ENCODE measurements around the gene TLCD2.
"Not testable (repeated sequence)": the region's sequence is repeated elsewhere in the genome, so short reads cannot be mapped to it uniquely, and the experiment has no call there.

DNA sequence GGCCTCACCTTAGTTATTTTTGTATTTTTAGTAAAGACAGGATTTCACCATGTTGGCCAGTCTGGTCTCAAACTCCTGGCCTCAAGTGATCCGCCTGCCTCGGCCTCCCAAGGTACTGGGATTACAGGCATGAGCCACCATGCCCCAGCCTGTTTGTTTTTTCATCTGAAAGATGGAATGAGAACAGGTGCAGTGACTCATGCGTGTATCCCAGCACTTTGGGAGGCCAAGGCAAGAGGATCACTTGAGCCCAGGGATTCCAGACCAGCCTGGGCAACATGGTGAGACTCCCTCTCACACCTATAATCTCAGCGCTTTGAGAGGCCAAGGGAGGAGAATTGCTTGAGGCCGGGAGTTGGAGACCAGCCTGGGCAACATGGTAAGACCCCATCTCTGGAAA is 10.3 kb downstream of the TLCD2 start:
- TF ChIP-seq, protein P1, sequence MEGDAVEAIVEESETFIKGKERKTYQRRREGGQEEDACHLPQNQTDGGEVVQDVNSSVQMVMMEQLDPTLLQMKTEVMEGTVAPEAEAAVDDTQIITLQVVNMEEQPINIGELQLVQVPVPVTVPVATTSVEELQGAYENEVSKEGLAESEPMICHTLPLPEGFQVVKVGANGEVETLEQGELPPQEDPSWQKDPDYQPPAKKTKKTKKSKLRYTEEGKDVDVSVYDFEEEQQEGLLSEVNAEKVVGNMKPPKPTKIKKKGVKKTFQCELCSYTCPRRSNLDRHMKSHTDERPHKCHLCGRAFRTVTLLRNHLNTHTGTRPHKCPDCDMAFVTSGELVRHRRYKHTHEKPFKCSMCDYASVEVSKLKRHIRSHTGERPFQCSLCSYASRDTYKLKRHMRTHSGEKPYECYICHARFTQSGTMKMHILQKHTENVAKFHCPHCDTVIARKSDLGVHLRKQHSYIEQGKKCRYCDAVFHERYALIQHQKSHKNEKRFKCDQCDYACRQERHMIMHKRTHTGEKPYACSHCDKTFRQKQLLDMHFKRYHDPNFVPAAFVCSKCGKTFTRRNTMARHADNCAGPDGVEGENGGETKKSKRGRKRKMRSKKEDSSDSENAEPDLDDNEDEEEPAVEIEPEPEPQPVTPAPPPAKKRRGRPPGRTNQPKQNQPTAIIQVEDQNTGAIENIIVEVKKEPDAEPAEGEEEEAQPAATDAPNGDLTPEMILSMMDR (IDR thresholded peaks at IDR 0.05) = not testable (repeated sequence)
- TF ChIP-seq NR2C2 (CRISPR knock-in tag; IDR thresholded peaks at IDR 0.05); MAX (CRISPR knock-in tag; IDR thresholded peaks at IDR 0.05); FOXP4 (CRISPR knock-in tag; IDR thresholded peaks at IDR 0.05); ZNF671 (CRISPR knock-in tag; IDR thresholded peaks at IDR 0.05); TCF7 (CRISPR knock-in tag; IDR thresholded peaks at IDR 0.05; ENCODE audit: low read depth); E2F5 (CRISPR knock-in tag; IDR thresholded peaks at IDR 0.05): not testable (repeated sequence)
- TF ChIP-seq, protein P2, sequence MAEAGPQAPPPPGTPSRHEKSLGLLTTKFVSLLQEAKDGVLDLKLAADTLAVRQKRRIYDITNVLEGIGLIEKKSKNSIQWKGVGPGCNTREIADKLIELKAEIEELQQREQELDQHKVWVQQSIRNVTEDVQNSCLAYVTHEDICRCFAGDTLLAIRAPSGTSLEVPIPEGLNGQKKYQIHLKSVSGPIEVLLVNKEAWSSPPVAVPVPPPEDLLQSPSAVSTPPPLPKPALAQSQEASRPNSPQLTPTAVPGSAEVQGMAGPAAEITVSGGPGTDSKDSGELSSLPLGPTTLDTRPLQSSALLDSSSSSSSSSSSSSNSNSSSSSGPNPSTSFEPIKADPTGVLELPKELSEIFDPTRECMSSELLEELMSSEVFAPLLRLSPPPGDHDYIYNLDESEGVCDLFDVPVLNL (CRISPR knock-in tag; IDR thresholded peaks at IDR 0.05; ENCODE audit: borderline replicate concordance, low read depth) = not testable (repeated sequence)
- TF ChIP-seq, protein P3, sequence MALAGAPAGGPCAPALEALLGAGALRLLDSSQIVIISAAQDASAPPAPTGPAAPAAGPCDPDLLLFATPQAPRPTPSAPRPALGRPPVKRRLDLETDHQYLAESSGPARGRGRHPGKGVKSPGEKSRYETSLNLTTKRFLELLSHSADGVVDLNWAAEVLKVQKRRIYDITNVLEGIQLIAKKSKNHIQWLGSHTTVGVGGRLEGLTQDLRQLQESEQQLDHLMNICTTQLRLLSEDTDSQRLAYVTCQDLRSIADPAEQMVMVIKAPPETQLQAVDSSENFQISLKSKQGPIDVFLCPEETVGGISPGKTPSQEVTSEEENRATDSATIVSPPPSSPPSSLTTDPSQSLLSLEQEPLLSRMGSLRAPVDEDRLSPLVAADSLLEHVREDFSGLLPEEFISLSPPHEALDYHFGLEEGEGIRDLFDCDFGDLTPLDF (CRISPR knock-in tag; IDR thresholded peaks at IDR 0.05) = not testable (repeated sequence)

Data from WTC11 (cell line).